GM21717 (cell line): ENCODE results near the gene SOX6.

Source experiments
- ATAC-seq: cut with Tn5 transposase; IDR thresholded peaks from one replicate; pipeline ENCODE4 v1.9.1; 2021; ENCODE audit warnings: mild to moderate bottlenecking, moderate library complexity; ENCODE audit not compliant: unreplicated experiment

SOX6 gene

GRCh38 chr11:16365581-16366228 is 9.4 kb upstream of the SOX6 start:
- no peak for ATAC-seq

GRCh38 chr11:16364254-16364653 is 7.9 kb upstream of the SOX6 start:
- ATAC-seq = no peak

- no peak for ATAC-seq
Observed at GRCh38 chr11:16363706-16364105, 7.4 kb upstream of the SOX6 start.

GRCh38 chr11:16361108-16361865 is 4.9 kb upstream of the SOX6 start:
- no peak for ATAC-seq

- ATAC-seq = no peak
Observed at GRCh38 chr11:16359369-16359768, 3.0 kb upstream of the SOX6 start.

- ATAC-seq = no peak
Observed at GRCh38 chr11:16358726-16359125, 2.4 kb upstream of the SOX6 start.

- no peak for ATAC-seq
Observed at GRCh38 chr11:16357775-16358174, 1.4 kb upstream of the SOX6 start.

- no peak for ATAC-seq
Observed at GRCh38 chr11:16356761-16357393, 531 bp upstream of the SOX6 start.

- no peak for ATAC-seq
Observed at GRCh38 chr11:16352707-16353106, 3.6 kb downstream of the SOX6 start.

GRCh38 chr11:16350125-16350524 is 6.2 kb downstream of the SOX6 start:
- ATAC-seq = no peak

GRCh38 chr11:16347928-16348685 is 8.2 kb downstream of the SOX6 start:
- no peak for ATAC-seq

GRCh38 chr11:16346975-16347374 is 9.4 kb downstream of the SOX6 start:
- ATAC-seq = no peak

GRCh38 chr11:16341853-16342252 is 14.5 kb downstream of the SOX6 start:
- ATAC-seq = no peak

GRCh38 chr11:16338393-16338792 is 18.0 kb downstream of the SOX6 start:
- ATAC-seq = no peak

GRCh38 chr11:16337421-16338213 is 18.7 kb downstream of the SOX6 start:
- no peak for ATAC-seq

- ATAC-seq = no peak
Observed at GRCh38 chr11:16336721-16337120, 19.6 kb downstream of the SOX6 start.

GRCh38 chr11:16336204-16336603 is 20.1 kb downstream of the SOX6 start:
- ATAC-seq = no peak

GRCh38 chr11:16335236-16335962 is 20.9 kb downstream of the SOX6 start:
- ATAC-seq = no peak

- no peak for ATAC-seq
Observed at GRCh38 chr11:16326679-16327297, 29.6 kb downstream of the SOX6 start.
